ENCODE data around the gene NSG1.
"Not testable (repeated sequence)": the region's sequence is repeated elsewhere in the genome, so short reads cannot be mapped to it uniquely, and the experiment has no call there.

Gene NSG1

GRCh38 chr4:4461850-4462249, 74.9 kb downstream of the NSG1 start:
- in situ Hi-C loops (cut with HindIII; ENCODE audit: low sequenced_read_pairs), result no loop called here

GRCh38 chr4:4462970-4463369, 76.1 kb downstream of the NSG1 start:
- in situ Hi-C loops (cut with HindIII; ENCODE audit: low sequenced_read_pairs), result no loop called here

GRCh38 chr4:4465238-4465637, 78.3 kb downstream of the NSG1 start:
- in situ Hi-C loops (cut with HindIII; ENCODE audit: low sequenced_read_pairs), result not testable (repeated sequence)
